Right lobe of liver (tissue), 6 donors: ENCODE measurements around the gene ATAD1. TPM values are rescaled to one million over a fixed set of nuclear protein-coding genes. Genes with fewer than 3 reads are reported as not detected.
"Not testable (repeated sequence)": the region's sequence is repeated elsewhere in the genome, so short reads cannot be mapped to it uniquely, and the experiment has no call there.

Experiments used
- ATAC-seq, 4 donors: fragments of 200-7000 bp; cut with Tn5 transposase; one replicate each; pipeline ENCODE4 v1.9.1; 2020; ENCODE audit warnings: mild to moderate bottlenecking in 4 of 4, moderate library complexity in 4 of 4
- DNase-seq, 3 donors: peaks; one replicate each; pipeline ENCODE4 v3.0.0-alpha.2; 2020
- H3K27ac ChIP-seq, 3 donors: fragments of 200-600 bp; one replicate each; pipeline ENCODE4 v1.8.0; 2022
- H3K27me3 ChIP-seq, 2 donors: fragments of 200-600 bp; one replicate each; pipeline ENCODE4 v1.8.0; 2022
- H3K36me3 ChIP-seq, 4 donors: fragments of 200-600 bp; sonication (generic) in 1 of 4; one replicate each; pipeline versions ENCODE4 v1.5.1 to v1.8.0; 2017 to 2022; ENCODE audit warnings: control low read depth in 1 of 4
- H3K4me1 ChIP-seq, 4 donors: fragments of 200-600 bp; sonication (generic) in 1 of 4; one replicate each; pipeline versions ENCODE4 v1.5.1 to v1.8.0; 2017 to 2022; ENCODE audit warnings: control low read depth in 1 of 4
- H3K4me3 ChIP-seq, 3 donors: fragments of 200-600 bp; one replicate each; pipeline ENCODE4 v1.8.0; 2022
- H3K9me3 ChIP-seq, 4 donors: fragments of 200-600 bp; sonication (generic) in 1 of 4; one replicate each; pipeline versions ENCODE4 v1.5.1 to v1.8.0; 2017 to 2022; ENCODE audit warnings: control low read depth in 1 of 4
- CTCF ChIP-seq, 4 donors: fragments of 200-600 bp in 3 of 4; fragments of 450-650 bp in 1 of 4; IDR thresholded peaks; one replicate each; pipeline versions ENCODE4 v1.5.1 to v1.8.0; 2016 to 2022; ENCODE audit warnings: antibody characterized with exemption in 4 of 4, mild to moderate bottlenecking in 2 of 4
- POLR2A ChIP-seq: fragments of 450-650 bp; IDR thresholded peaks from one replicate; pipeline ENCODE4 v1.6.1; 2017; ENCODE audit warnings: antibody characterized with exemption, mild to moderate bottlenecking
- WGBS: methylation state at CpG from one replicate; pipeline ENCODE4 v1.1.6; 2018; ENCODE audit warnings: low coverage, low lambda C conversion rate; ENCODE audit not compliant: insufficient coverage; ENCODE audit errors: missing lambda C conversion rate; 5-methylcytosine and 5-hydroxymethylcytosine counted together
- intact Hi-C, 2 donors: fragments of 100-400 bp; cut with DNase I; formaldehyde crosslinking; loops; one replicate each; pipeline versions ENCODE4 v1.11.2 to v1.14.1; 2022
- total RNA-seq, 6 experiments: library from RNA; depleted of rRNA in 2 of 6; stranded (reverse); fragments of >200 nt in 2 of 6; fragmentation: NEBNext Ultra II Directional in 3 of 6; extraction: Animal tissue kit (Norgen Biotek cat#: 25700) in 3 of 6; gene quantifications; one replicate each; pipeline versions ENCODE4 v1.1.0 to v1.2.4, GENCODE V29; 2016 to 2023
- donor health status: DM: no; HTN: yes; CAD: no.
- donor health status: DM: no; HTN: no; CAD: no.
- donor health status: DM: no; HTN: no; CAD: no.
- donor health status: DM: no; HTN: yes; CAD: no.
- donor health status: DM: no; HTN: yes; CAD: no.

The ATAD1 gene
- total RNA-seq, 6 experiments from 2014 or later, result 17.4 to 24.2 (median 22.3) TPM

- Histone ChIP-seq H3K4me3 (no peak overlapping the region), H3K9me3 (no peaks in the 10 kb centered on the region), H3K4me1 (peaks cover 0 to 26% (median 2%) of the 10 kb centered on the region in 4 donors), H3K27ac (peak overlapping the region; percentile 12 to 60 (median 51)), H3K27me3 (no peaks in the 10 kb centered on the region), H3K36me3 (peaks cover 0 to 27% (median 9%) of the 10 kb centered on the region in 4 donors)
- no peak for DNase-seq
- peak; percentile 48 to 78 (median 66) for ATAC-seq
- intact Hi-C loops, result no loop called here
- TF ChIP-seq CTCF (IDR thresholded peaks at IDR 0.05), result no peak
- TF ChIP-seq POLR2A, result no peak
These were observed 77.8 kb downstream of the ATAD1 start for GRCh38 chr10:87740254-87740655.

- intact Hi-C loops, result loop anchor here in 1 of 2 donors (10.0 kb wide), 1 partner anchor 95 kb away; no protein-coding TSS in a partner anchor
- H3K4me1 ChIP-seq, result peaks cover 0 to 26% (median 2%) of the 10 kb centered on the region in 4 donors
- peak in 1 of 4 donors; percentile 16 for ATAC-seq
- TF ChIP-seq POLR2A (no peak), CTCF (IDR thresholded peaks at IDR 0.05) (no peak)
- H3K4me3 ChIP-seq, result no peak overlapping the region
- no peaks in the 10 kb centered on the region for H3K27me3 ChIP-seq
- no peaks in the 10 kb centered on the region for H3K9me3 ChIP-seq
- peak overlapping the region in 1 of 3 donors; percentile 51 for H3K27ac ChIP-seq
- WGBS, result 74% methylated on average over 3 of the region's 4 CpGs
- DNase-seq, result no peak
- H3K36me3 ChIP-seq, result peaks cover 0 to 21% (median 6%) of the 10 kb centered on the region in 4 donors
These were observed 78.3 kb downstream of the ATAD1 start for GRCh38 chr10:87739703-87740102.

GRCh38 chr10:87738253-87738652, 79.8 kb downstream of the ATAD1 start:
- peaks cover 0 to 26% (median 2%) of the 10 kb centered on the region in 4 donors for H3K4me1 ChIP-seq
- not testable (repeated sequence) for H3K27ac ChIP-seq, H3K36me3 ChIP-seq, H3K9me3 ChIP-seq, H3K4me3 ChIP-seq, H3K27me3 ChIP-seq
- DNase-seq (peak in 1 of 3 donors; percentile 62), ATAC-seq (peak in 1 of 4 donors; percentile 39)
- WGBS, result 60% methylated on average over 1 of the region's 1 CpG
- intact Hi-C loops, result loop anchor here in 1 of 2 donors (10.0 kb wide), 1 partner anchor 93 kb away; no protein-coding TSS in a partner anchor

GRCh38 chr10:87734987-87735827, 82.8 kb downstream of the ATAD1 start:
- DNase-seq, result no peak
- intact Hi-C loops, result loop anchor here in 1 of 2 donors (10.0 kb wide), 1 partner anchor 90 kb away; no protein-coding TSS in a partner anchor
- H3K36me3 ChIP-seq, result peaks cover 0 to 21% (median 2%) of the 10 kb centered on the region in 4 donors
- peaks cover 0 to under 1% (median 0%) of the 10 kb centered on the region in 4 donors for H3K4me1 ChIP-seq
- H3K27me3 ChIP-seq, result no peaks in the 10 kb centered on the region
- no peak overlapping the region for H3K4me3 ChIP-seq
- TF ChIP-seq CTCF (IDR thresholded peaks at IDR 0.05) (peak; percentile 68 to 80 (median 71)), POLR2A (no peak)
- ATAC-seq, result peak; percentile 73 to 88 (median 78)
- 29% methylated on average over 7 of the region's 7 CpGs for WGBS
- peak overlapping the region in 1 of 3 donors; percentile 7 for H3K27ac ChIP-seq
- H3K9me3 ChIP-seq, result no peaks in the 10 kb centered on the region

GRCh38 chr10:87733081-87733480, 84.9 kb downstream of the ATAD1 start:
- peak in 1 of 4 donors; percentile 16 for ATAC-seq
- Histone ChIP-seq H3K36me3 (peaks cover 0 to 31% (median 2%) of the 10 kb centered on the region in 4 donors), H3K4me1 (no peaks in the 10 kb centered on the region), H3K27ac (no peak overlapping the region), H3K9me3 (no peaks in the 10 kb centered on the region), H3K4me3 (no peak overlapping the region), H3K27me3 (no peaks in the 10 kb centered on the region)
- WGBS, result 53% methylated on average over 3 of the region's 5 CpGs
- intact Hi-C loops, result loop anchor here in 1 of 2 donors (10.0 kb wide), 1 partner anchor 88 kb away; no protein-coding TSS in a partner anchor
- TF ChIP-seq POLR2A (no peak), CTCF (IDR thresholded peaks at IDR 0.05) (no peak)
- DNase-seq, result no peak
